ENCODE data around the gene FUOM. TPM values are rescaled to one million over a fixed set of nuclear protein-coding genes. Genes with fewer than 3 reads are reported as not detected.
A peak's percentile ranks its signal among the peaks of the same experiment; 100 is the strongest.

Gene FUOM
- total and polyA plus RNA-seq, 2 of the 8 experiments (the other 6 are each of a cell fraction or from before 2014, with no cell fraction given) = 22.0 to 30.4 TPM

DNA sequence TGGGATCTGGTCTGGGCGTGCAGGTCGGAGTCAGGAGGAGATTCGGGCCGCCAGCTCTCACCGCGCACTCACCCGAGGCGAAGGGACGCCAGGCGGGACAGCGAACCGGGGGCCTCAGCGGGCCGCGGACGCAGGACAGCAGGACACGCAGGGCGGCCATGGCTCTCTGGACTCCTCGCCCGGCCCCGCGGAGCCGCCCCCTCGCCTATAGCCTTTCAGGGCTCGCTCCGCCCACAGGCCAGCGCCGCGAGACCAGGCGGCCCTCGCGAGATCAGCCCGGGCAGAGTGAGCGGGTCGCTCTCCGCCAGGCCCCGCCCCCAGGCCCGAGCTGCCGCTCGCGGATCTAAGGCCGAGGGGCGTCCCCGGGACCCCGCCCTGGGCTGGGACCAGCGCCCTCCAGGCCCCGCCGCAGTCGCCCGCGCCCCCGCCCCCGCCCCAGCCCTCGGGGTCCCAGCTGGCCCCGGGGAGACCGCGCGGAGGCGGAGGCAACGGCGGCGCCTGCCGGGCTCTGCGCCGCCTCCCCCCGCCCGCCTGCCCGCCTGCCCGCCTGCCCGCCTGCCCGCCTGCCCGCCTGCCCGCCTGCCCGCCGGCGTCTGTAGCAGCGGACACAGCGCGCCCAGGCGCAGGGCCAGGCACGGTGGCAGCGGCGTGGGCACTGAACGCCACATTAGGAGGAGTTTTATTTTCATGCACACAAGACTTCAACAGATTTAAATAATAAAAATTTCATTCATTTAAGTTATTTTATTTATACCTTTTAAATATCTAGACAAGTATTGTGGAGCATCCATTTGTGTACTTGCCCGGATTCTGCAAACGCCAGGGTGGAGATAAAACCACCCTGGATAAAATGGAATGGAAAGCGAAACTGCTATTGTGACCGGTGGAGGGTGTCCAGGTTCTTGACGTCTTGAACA lies 15.6 kb upstream of the FUOM start, which contains the start of gene ECHS1 (continued):
- TF ChIP-seq, protein P1, sequence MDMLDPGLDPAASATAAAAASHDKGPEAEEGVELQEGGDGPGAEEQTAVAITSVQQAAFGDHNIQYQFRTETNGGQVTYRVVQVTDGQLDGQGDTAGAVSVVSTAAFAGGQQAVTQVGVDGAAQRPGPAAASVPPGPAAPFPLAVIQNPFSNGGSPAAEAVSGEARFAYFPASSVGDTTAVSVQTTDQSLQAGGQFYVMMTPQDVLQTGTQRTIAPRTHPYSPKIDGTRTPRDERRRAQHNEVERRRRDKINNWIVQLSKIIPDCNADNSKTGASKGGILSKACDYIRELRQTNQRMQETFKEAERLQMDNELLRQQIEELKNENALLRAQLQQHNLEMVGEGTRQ (IDR thresholded peaks at IDR 0.05; ENCODE audit: low read length) = no peak
- TF ChIP-seq JUN (IDR thresholded peaks at IDR 0.05; ENCODE audit: low read depth, low read length) (no peak), CEBPB (IDR thresholded peaks at IDR 0.05; ENCODE audit: low read depth, low read length) (no peak), POLR2AphosphoS5 (IDR thresholded peaks at IDR 0.05; ENCODE audit: low read depth, low read length) (peak; percentile 64), KDM5A (IDR thresholded peaks at IDR 0.05; ENCODE audit: low read length) (no peak), RNF2 (IDR thresholded peaks at IDR 0.05; ENCODE audit: borderline replicate concordance, low read depth, low read length, missing control alignments, poor library complexity, severe bottlenecking) (no peak), KDM4A (IDR thresholded peaks at IDR 0.05; ENCODE audit: low read depth, low read length, severe bottlenecking) (peak; percentile 93), POU5F1 (IDR thresholded peaks at IDR 0.05; ENCODE audit: low read depth, low read length) (no peak), CREB1 (IDR thresholded peaks at IDR 0.05) (no peak), SIX5 (IDR thresholded peaks at IDR 0.05; ENCODE audit: low read depth, low read length) (no peak), POLR2A (IDR thresholded peaks at IDR 0.05; ENCODE audit: control extremely low read depth in 1 of 2, low read depth in 2 of 2, low read length in 2 of 2) (peak in 1 of 2 experiments; percentile 82; a peak in 2 of 3 replicates), CHD1 (IDR thresholded peaks at IDR 0.05; ENCODE audit: low read depth, low read length) (no peak), GTF2F1 (IDR thresholded peaks at IDR 0.05; ENCODE audit: borderline replicate concordance, low read depth, low read length) (no peak), RAD21 (IDR thresholded peaks at IDR 0.05 in 1 of 2, conservative IDR thresholded peaks at IDR 0.05 in 1 of 2; ENCODE audit: low read depth in 2 of 2, low read length in 2 of 2) (no peak), TCF12 (IDR thresholded peaks at IDR 0.05; ENCODE audit: low read depth, low read length) (no peak), BCL11A (IDR thresholded peaks at IDR 0.05; ENCODE audit: low read depth in 2 of 2, low read length in 2 of 2) (no peak), RBBP5 (IDR thresholded peaks at IDR 0.05; ENCODE audit: borderline replicate concordance, low read depth, low read length) (0 out of 2 replicates have a peak, but pooled peaks have one; percentile 29)
- TF ChIP-seq, protein P2, sequence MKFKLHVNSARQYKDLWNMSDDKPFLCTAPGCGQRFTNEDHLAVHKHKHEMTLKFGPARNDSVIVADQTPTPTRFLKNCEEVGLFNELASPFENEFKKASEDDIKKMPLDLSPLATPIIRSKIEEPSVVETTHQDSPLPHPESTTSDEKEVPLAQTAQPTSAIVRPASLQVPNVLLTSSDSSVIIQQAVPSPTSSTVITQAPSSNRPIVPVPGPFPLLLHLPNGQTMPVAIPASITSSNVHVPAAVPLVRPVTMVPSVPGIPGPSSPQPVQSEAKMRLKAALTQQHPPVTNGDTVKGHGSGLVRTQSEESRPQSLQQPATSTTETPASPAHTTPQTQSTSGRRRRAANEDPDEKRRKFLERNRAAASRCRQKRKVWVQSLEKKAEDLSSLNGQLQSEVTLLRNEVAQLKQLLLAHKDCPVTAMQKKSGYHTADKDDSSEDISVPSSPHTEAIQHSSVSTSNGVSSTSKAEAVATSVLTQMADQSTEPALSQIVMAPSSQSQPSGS (IDR thresholded peaks at IDR 0.05; ENCODE audit: low read length) = no peak
- TF ChIP-seq, protein P3, sequence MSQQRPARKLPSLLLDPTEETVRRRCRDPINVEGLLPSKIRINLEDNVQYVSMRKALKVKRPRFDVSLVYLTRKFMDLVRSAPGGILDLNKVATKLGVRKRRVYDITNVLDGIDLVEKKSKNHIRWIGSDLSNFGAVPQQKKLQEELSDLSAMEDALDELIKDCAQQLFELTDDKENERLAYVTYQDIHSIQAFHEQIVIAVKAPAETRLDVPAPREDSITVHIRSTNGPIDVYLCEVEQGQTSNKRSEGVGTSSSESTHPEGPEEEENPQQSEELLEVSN (IDR thresholded peaks at IDR 0.05) = no peak; the same call in 1 of the 2 replicates
